ENCODE measurements around the gene SLC40A1.

SLC40A1 gene

GRCh38 chr2:189534854-189535832, 45.4 kb downstream of the SLC40A1 start:
- DNase-seq, result no peak

GRCh38 chr2:189533288-189534035, 47.1 kb downstream of the SLC40A1 start:
- no peak for DNase-seq

GRCh38 chr2:189530965-189531637, 49.5 kb downstream of the SLC40A1 start:
- no peak for DNase-seq

- no peak for DNase-seq
Measured at GRCh38 chr2:189528617-189529016, 52.0 kb downstream of the SLC40A1 start.

- DNase-seq, result no peak
Measured at GRCh38 chr2:189527812-189528592, 52.6 kb downstream of the SLC40A1 start.

GRCh38 chr2:189527041-189527750, 53.4 kb downstream of the SLC40A1 start:
- DNase-seq, result no peak

- no peak for DNase-seq
Measured at GRCh38 chr2:189526241-189526640, 54.3 kb downstream of the SLC40A1 start.

GRCh38 chr2:189524746-189525145, 55.8 kb downstream of the SLC40A1 start:
- no peak for DNase-seq

GRCh38 chr2:189522435-189523151, 58.0 kb downstream of the SLC40A1 start:
- DNase-seq, result no peak

- DNase-seq, result no peak
Measured at GRCh38 chr2:189521699-189522434, 58.7 kb downstream of the SLC40A1 start.

- DNase-seq, result no peak
Measured at GRCh38 chr2:189519631-189520387, 60.8 kb downstream of the SLC40A1 start.

GRCh38 chr2:189517847-189518535, 62.6 kb downstream of the SLC40A1 start:
- DNase-seq, result no peak

- no peak for DNase-seq
Measured at GRCh38 chr2:189516546-189516945, 64.0 kb downstream of the SLC40A1 start.

GRCh38 chr2:189515264-189515663, 65.3 kb downstream of the SLC40A1 start:
- no peak for DNase-seq

- DNase-seq, result no peak
Measured at GRCh38 chr2:189514104-189514503, 66.5 kb downstream of the SLC40A1 start.

- no peak for DNase-seq
Measured at GRCh38 chr2:189512879-189513278, 67.7 kb downstream of the SLC40A1 start.

GRCh38 chr2:189511960-189512319, 68.6 kb downstream of the SLC40A1 start:
- no peak for DNase-seq

GRCh38 chr2:189511210-189511959, 69.2 kb downstream of the SLC40A1 start:
- DNase-seq, result no peak
